K562 (cell line): ENCODE results near the gene ZNF429. TPM values are rescaled to one million over a fixed set of nuclear protein-coding genes. Genes with fewer than 3 reads are reported as not detected.
"Not testable (repeated sequence)": the region's sequence is repeated elsewhere in the genome, so short reads cannot be mapped to it uniquely, and the experiment has no call there.

Experiments used
- ARID1B ChIP-seq: fragments of 450-650 bp; IDR thresholded peaks from 2 replicates; pipeline ENCODE4 v1.6.1; 2016; ENCODE audit warnings: antibody characterized with exemption, mild to moderate bottlenecking, inconsistent platforms
- CC2D1A ChIP-seq: fragments of 450-650 bp; IDR thresholded peaks from 2 replicates; pipeline ENCODE4 v1.6.1; 2017; ENCODE audit warnings: mild to moderate bottlenecking
- GABPB1 ChIP-seq: sonication (generic); formaldehyde crosslinking; IDR thresholded peaks from 2 replicates; pipeline ENCODE4 v1.8.0; 2022; ENCODE audit warnings: mild to moderate bottlenecking, missing genetic modification reagents
- GATA2 ChIP-seq: sonication (generic); formaldehyde crosslinking; IDR thresholded peaks from 2 replicates; pipeline ENCODE4 v1.4.0; 2020; ENCODE audit warnings: mild to moderate bottlenecking, missing genetic modification reagents
- GATAD2A ChIP-seq: fragments of 450-650 bp; IDR thresholded peaks from 2 replicates; pipeline ENCODE4 v1.6.1; 2017
- HDAC1 ChIP-seq, 2 experiments: fragments of 450-650 bp; IDR thresholded peaks; 2 replicates each; pipeline ENCODE4 v1.6.1; 2016 to 2017; ENCODE audit warnings: inconsistent platforms in 1 of 2, mild to moderate bottlenecking in 1 of 2, moderate library complexity in 1 of 2
- HDAC2 ChIP-seq: fragments of 450-650 bp; IDR thresholded peaks from 2 replicates; pipeline ENCODE4 v1.6.1; 2016; ENCODE audit warnings: mild to moderate bottlenecking
- JUND ChIP-seq, 2 experiments: IDR thresholded peaks; 2 replicates in 1 of 2; 3 replicates in 1 of 2; pipeline ENCODE4 v1.6.1; 2011; ENCODE audit warnings: borderline replicate concordance in 2 of 2, low read depth in 2 of 2, low read length in 2 of 2, improper control_type of control experiment in 1 of 2, missing biosample characterization in 1 of 2, missing genetic modification characterization in 1 of 2, missing genetic modification reagents in 1 of 2
- KDM1A ChIP-seq, 2 experiments: fragments of 450-650 bp; IDR thresholded peaks; 2 replicates each; pipeline ENCODE4 v1.6.1; 2016; ENCODE audit warnings: mild to moderate bottlenecking in 2 of 2
- KHSRP ChIP-seq: fragments of 450-650 bp; IDR thresholded peaks from 2 replicates; pipeline ENCODE4 v1.6.1; 2017
- KLF16 ChIP-seq: IDR thresholded peaks from 2 replicates; pipeline ENCODE4 v1.6.1; 2016; ENCODE audit warnings: antibody characterized with exemption
- LEF1 ChIP-seq: fragments of 450-650 bp; IDR thresholded peaks from 2 replicates; pipeline ENCODE4 v1.6.1; 2016; ENCODE audit warnings: mild to moderate bottlenecking
- MAZ ChIP-seq, 2 experiments: fragments of 450-650 bp in 1 of 2; sonication (generic) in 1 of 2; formaldehyde crosslinking; IDR thresholded peaks in 1 of 2; conservative IDR thresholded peaks in 1 of 2; 2 replicates each; pipeline versions ENCODE4 v1.4.0 to v1.5.0; 2020; ENCODE audit warnings: mild to moderate bottlenecking in 1 of 2, missing genetic modification reagents in 1 of 2
- MEIS2 ChIP-seq: fragments of 450-650 bp; IDR thresholded peaks from 2 replicates; pipeline ENCODE4 v1.6.1; 2014; ENCODE audit warnings: mild to moderate bottlenecking; ENCODE audit not compliant: partially characterized antibody
- MTA1 ChIP-seq: fragments of 450-650 bp; IDR thresholded peaks from 2 replicates; pipeline ENCODE4 v1.6.1; 2017; ENCODE audit warnings: borderline replicate concordance
- MTA2 ChIP-seq: fragments of 450-650 bp; IDR thresholded peaks from 2 replicates; pipeline ENCODE4 v1.6.1; 2016; ENCODE audit warnings: low read depth
- NFIC ChIP-seq: fragments of 450-650 bp; IDR thresholded peaks from 2 replicates; pipeline ENCODE4 v1.6.1; 2017; ENCODE audit warnings: mild to moderate bottlenecking, inconsistent platforms
- NR2C1 ChIP-seq, 2 experiments: fragments of 450-650 bp; IDR thresholded peaks; 2 replicates each; pipeline ENCODE4 v1.6.1; 2017; ENCODE audit warnings: mild to moderate bottlenecking in 2 of 2, antibody characterized with exemption in 1 of 2, inconsistent platforms in 1 of 2, missing compliant biosample characterization in 1 of 2, missing genetic modification characterization in 1 of 2
- NRF1 ChIP-seq, 2 experiments: fragments of 450-650 bp; IDR thresholded peaks in 1 of 2; conservative IDR thresholded peaks in 1 of 2; 2 replicates each; pipeline ENCODE4 v1.6.1; 2014; ENCODE audit warnings: mild to moderate bottlenecking in 2 of 2
- PML ChIP-seq: IDR thresholded peaks from 2 replicates; pipeline ENCODE4 v1.6.1; 2012; ENCODE audit warnings: low read length, inconsistent platforms
- SMARCA4 ChIP-seq: fragments of 450-650 bp; IDR thresholded peaks from 2 replicates; pipeline ENCODE4 v1.6.1; 2016
- SOX6 ChIP-seq: fragments of 450-650 bp; IDR thresholded peaks from 2 replicates; pipeline ENCODE4 v1.6.1; 2014; ENCODE audit warnings: mild to moderate bottlenecking
- TARDBP ChIP-seq: fragments of 450-650 bp; IDR thresholded peaks from 2 replicates; pipeline ENCODE4 v1.6.1; 2016
- TCF3 ChIP-seq: sonication (generic); formaldehyde crosslinking; IDR thresholded peaks from 2 replicates; pipeline ENCODE4 v1.4.0; 2020; ENCODE audit warnings: mild to moderate bottlenecking, missing genetic modification reagents
- ZBED1 ChIP-seq: IDR thresholded peaks from 2 replicates; pipeline ENCODE4 v1.6.1; 2014
- polyA plus RNA-seq, 8 experiments: library from polyadenylated mRNA; depleted of rRNA in 4 of 8; stranded (reverse) in 5 of 8; unstranded in 3 of 8; fragments of >200 nt; fragmentation: Nextera tagmentation in 2 of 8; fragmentation: Illumina TruSeq in 1 of 8; extraction: Ambion mirVana in 2 of 8; extraction: Trizol in 1 of 8; gene quantifications; 2 replicates each; pipeline versions ENCODE4 v1.2.1 to v1.2.3, GENCODE V29; 2011 to 2014; ENCODE audit warnings: inconsistent platforms in 1 of 8, missing spikeins in 1 of 8
- total RNA-seq, 7 experiments: library from RNA; depleted of rRNA in 6 of 7; stranded (reverse); fragments of >200 nt in 6 of 7; fragmentation: Illumina TruSeq in 2 of 7; extraction: Trizol in 2 of 7; gene quantifications; 2 replicates each; pipeline versions ENCODE4 v1.2.1 to v1.2.3, GENCODE V29; 2011 to 2021; ENCODE audit warnings: low replicate concordance in 1 of 7
- TF ChIP-seq, protein P1 (sequence below): fragments of 200-800 bp; sonication (Bioruptor generic); IDR thresholded peaks from 2 replicates; pipeline ENCODE4 v1.6.1; 2017; ENCODE audit warnings: missing genetic modification characterization, missing compliant biosample characterization
- TF ChIP-seq, protein P2 (sequence below), 3 experiments: fragments of 200-800 bp in 1 of 3; sonication (Bioruptor generic) in 1 of 3; sonication (generic) in 1 of 3; formaldehyde crosslinking in 1 of 3; IDR thresholded peaks; 2 replicates each; pipeline versions ENCODE4 v1.6.1 to v1.8.0; 2016 to 2022; ENCODE audit warnings: mild to moderate bottlenecking in 2 of 3, missing compliant biosample characterization in 2 of 3, missing genetic modification characterization in 2 of 3, missing genetic modification reagents in 1 of 3

Gene ZNF429
- total and polyA plus RNA-seq, 9 of the 15 experiments (the other 6 are each of a cell fraction or from before 2014, with no cell fraction given), result 11.4 to 24.5 (median 16.3) TPM

DNA sequence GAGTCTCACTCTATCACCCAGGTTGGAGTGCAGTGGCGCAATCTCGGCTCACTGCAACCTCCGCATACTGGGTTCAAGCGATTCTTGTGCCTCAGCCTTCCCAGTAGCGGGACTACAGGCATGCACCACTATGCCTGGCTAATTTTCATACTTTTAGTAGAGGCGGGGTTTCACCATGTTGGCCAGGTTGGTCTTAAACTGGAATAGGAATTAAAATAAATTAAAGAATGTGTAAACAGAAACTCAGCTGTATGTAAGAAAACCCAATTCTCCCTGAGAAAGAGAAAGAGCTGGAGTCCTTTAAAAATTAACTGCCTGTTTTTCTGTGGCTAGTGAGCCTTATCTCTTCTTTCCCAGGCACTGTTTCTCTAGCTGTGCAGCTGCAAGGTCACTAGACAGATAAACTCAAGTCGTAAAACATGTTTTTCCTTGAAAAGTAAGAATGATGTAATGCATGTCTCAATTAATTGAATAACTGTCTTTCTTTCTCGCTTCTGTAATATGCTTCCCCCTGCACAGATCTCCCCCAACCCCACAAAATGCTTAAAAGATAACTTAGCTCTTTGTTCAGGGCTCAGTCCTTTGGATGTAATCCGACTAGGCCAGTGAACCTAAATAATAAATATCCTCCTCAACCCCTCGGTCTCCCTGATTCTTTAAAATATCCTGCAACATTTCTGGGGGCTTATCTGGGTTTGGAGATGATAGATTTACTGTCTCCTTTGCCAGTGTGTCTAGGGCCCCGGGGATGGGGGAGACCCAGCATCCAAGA, 97.4 kb downstream of the ZNF429 start (continued):
- TF ChIP-seq, protein P1, sequence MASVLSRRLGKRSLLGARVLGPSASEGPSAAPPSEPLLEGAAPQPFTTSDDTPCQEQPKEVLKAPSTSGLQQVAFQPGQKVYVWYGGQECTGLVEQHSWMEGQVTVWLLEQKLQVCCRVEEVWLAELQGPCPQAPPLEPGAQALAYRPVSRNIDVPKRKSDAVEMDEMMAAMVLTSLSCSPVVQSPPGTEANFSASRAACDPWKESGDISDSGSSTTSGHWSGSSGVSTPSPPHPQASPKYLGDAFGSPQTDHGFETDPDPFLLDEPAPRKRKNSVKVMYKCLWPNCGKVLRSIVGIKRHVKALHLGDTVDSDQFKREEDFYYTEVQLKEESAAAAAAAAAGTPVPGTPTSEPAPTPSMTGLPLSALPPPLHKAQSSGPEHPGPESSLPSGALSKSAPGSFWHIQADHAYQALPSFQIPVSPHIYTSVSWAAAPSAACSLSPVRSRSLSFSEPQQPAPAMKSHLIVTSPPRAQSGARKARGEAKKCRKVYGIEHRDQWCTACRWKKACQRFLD (CRISPR knock-in tag), result peak; percentile 76; the same call in 1 of the 2 replicates
- peak; percentile 97 for TF ChIP-seq SMARCA4
- TF ChIP-seq PML, result peak; percentile 88
- peak; percentile 82; the same call in 1 of the 2 replicates for TF ChIP-seq TARDBP
- TF ChIP-seq HDAC1 (IDR thresholded peaks at IDR 0.05), result peak in 1 of 2 experiments; percentile 75; a peak in 1 of 4 replicates
- TF ChIP-seq NRF1 (conservative IDR thresholded peaks at IDR 0.05 in 1 of 2, IDR thresholded peaks at IDR 0.05 in 1 of 2), result 0 out of 4 replicates have a peak, but pooled peaks of 1 of the 2 experiments have one; percentile 18
- TF ChIP-seq MAZ (CRISPR knock-in tag; conservative IDR thresholded peaks at IDR 0.05 in 1 of 2, IDR thresholded peaks at IDR 0.05 in 1 of 2), result peak in 1 of 2 experiments; percentile 41; a peak in 2 of 4 replicates
- peak; percentile 90 to 91 for TF ChIP-seq KDM1A (IDR thresholded peaks at IDR 0.05)
- TF ChIP-seq MEIS2, result peak; percentile 95
- TF ChIP-seq ARID1B, result peak; percentile 99
- TF ChIP-seq HDAC2, result peak; percentile 77
- peak; percentile 93 for TF ChIP-seq GATA2 (CRISPR knock-in tag)
- 0 out of 2 replicates have a peak, but pooled peaks have one; percentile 29 for TF ChIP-seq ZBED1
- TF ChIP-seq MTA1, result 0 out of 2 replicates have a peak, but pooled peaks have one; percentile 45
- peak; percentile 98 for TF ChIP-seq TCF3 (CRISPR knock-in tag)
- TF ChIP-seq GABPB1 (CRISPR knock-in tag), result peak; percentile 37; the same call in 1 of the 2 replicates
- peak; percentile 98 for TF ChIP-seq MTA2
- peak; percentile 84 for TF ChIP-seq JUND (IDR thresholded peaks at IDR 0.05; ENCODE audit: borderline replicate concordance, low read depth, low read length)
- TF ChIP-seq JUND (tag; IDR thresholded peaks at IDR 0.05; ENCODE audit: borderline replicate concordance, low read depth, low read length), result peak; percentile 89; the same call in 2 of the 3 replicates
- peak; percentile 84 for TF ChIP-seq KHSRP
- TF ChIP-seq GATAD2A, result peak; percentile 39; the same call in 1 of the 2 replicates
- TF ChIP-seq KLF16, result peak; percentile 95
- peak; percentile 64; the same call in 1 of the 2 replicates for TF ChIP-seq NR2C1 (IDR thresholded peaks at IDR 0.05)
- peak; percentile 81 for TF ChIP-seq NR2C1 (tag; IDR thresholded peaks at IDR 0.05)
- peak; percentile 91 for TF ChIP-seq NFIC
- TF ChIP-seq CC2D1A, result peak; percentile 94
- TF ChIP-seq LEF1, result peak; percentile 95
- peak; percentile 94 for TF ChIP-seq SOX6
- TF ChIP-seq, protein P2, sequence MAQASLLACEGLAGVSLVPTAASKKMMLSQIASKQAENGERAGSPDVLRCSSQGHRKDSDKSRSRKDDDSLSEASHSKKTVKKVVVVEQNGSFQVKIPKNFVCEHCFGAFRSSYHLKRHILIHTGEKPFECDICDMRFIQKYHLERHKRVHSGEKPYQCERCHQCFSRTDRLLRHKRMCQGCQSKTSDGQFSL (CRISPR knock-in tag; IDR thresholded peaks at IDR 0.05), result not testable (repeated sequence)
- TF ChIP-seq, protein P2 (tag; IDR thresholded peaks at IDR 0.05), result peak in 1 of 2 experiments; percentile 46; a peak in 1 of 4 replicates
